Cardiac muscle cell (in vitro differentiated cells and primary cell): ENCODE measurements around the gene CUEDC1. TPM values are rescaled to one million over a fixed set of nuclear protein-coding genes. Genes with fewer than 3 reads are reported as not detected.

ENCODE experiments used
- DNase-seq, 2 donors: peaks; one replicate each; pipeline versions ENCODE4 v3.0.0 to v3.0.0-alpha.2; 2010 to 2017; ENCODE audit warnings: low read depth in 1 of 2, low spot score in 1 of 2
- H3K27ac ChIP-seq: fragments of 200-600 bp; sonication (generic); 2 replicates; pipeline ENCODE4 v1.5.1; 2016
- H3K27me3 ChIP-seq: fragments of 200-600 bp; sonication (generic); 2 replicates; pipeline ENCODE4 v1.6.0; 2016; ENCODE audit warnings: control low read depth
- H3K36me3 ChIP-seq: fragments of 200-600 bp; sonication (generic); 2 replicates; pipeline ENCODE4 v1.5.1; 2016; ENCODE audit warnings: control low read depth
- H3K4me1 ChIP-seq: fragments of 200-600 bp; sonication (generic); 2 replicates; pipeline ENCODE4 v1.8.1; 2017; ENCODE audit warnings: low read depth, mild to moderate bottlenecking, mixed run types
- H3K4me3 ChIP-seq: fragments of 200-600 bp; sonication (generic); 2 replicates; pipeline ENCODE4 v1.5.1; 2016; ENCODE audit warnings: mild to moderate bottlenecking
- H3K9me3 ChIP-seq: fragments of 200-600 bp; sonication (generic); 2 replicates; pipeline ENCODE4 v1.5.1; 2017; ENCODE audit warnings: low read depth, mild to moderate bottlenecking, control low read depth
- CTCF ChIP-seq: IDR thresholded peaks from 2 replicates; pipeline ENCODE4 v1.5.1; 2012; ENCODE audit warnings: low read depth, mild to moderate bottlenecking, low read length
- polyA plus RNA-seq: library from polyadenylated mRNA; unstranded; fragments of >200 nt; fragmentation: Nextera tagmentation; extraction: Ambion mirVana; gene quantifications from 2 replicates; pipeline ENCODE4 v1.2.1, GENCODE V29; 2016
- total RNA-seq: library from RNA; depleted of rRNA; stranded (reverse); fragments of >200 nt; gene quantifications from 2 replicates; pipeline ENCODE4 v1.2.3, GENCODE V29; 2016

Gene CUEDC1
- total and polyA plus RNA-seq, 2 experiments from 2014 or later, result 10.9 to 18.3 TPM

- DNase-seq, result peak; percentile 60 to 99
- Histone ChIP-seq H3K4me1 (peaks cover 37% of the 10 kb centered on the region), H3K36me3 (no peaks in the 10 kb centered on the region), H3K9me3 (no peaks in the 10 kb centered on the region), H3K4me3 (no peak overlapping the region), H3K27ac (peak overlapping the region; percentile 87), H3K27me3 (no peaks in the 10 kb centered on the region)
- TF ChIP-seq CTCF, result peak; percentile 73
These were observed 79.8 kb downstream of the CUEDC1 start for GRCh38 chr17:57875290-57876022.

- peak overlapping the region; percentile 3 for H3K4me3 ChIP-seq
- H3K4me1 ChIP-seq, result peaks cover 35% of the 10 kb centered on the region
- H3K27ac ChIP-seq, result peak overlapping the region; percentile 87
- H3K36me3 ChIP-seq, result no peaks in the 10 kb centered on the region
- peak; percentile 94 for DNase-seq
- no peaks in the 10 kb centered on the region for H3K9me3 ChIP-seq
- no peaks in the 10 kb centered on the region for H3K27me3 ChIP-seq
- TF ChIP-seq CTCF, result no peak
These were observed 80.5 kb downstream of the CUEDC1 start for GRCh38 chr17:57874434-57875289.

GRCh38 chr17:57874058-57874419, 81.2 kb downstream of the CUEDC1 start:
- Histone ChIP-seq H3K4me1 (peaks cover 31% of the 10 kb centered on the region), H3K27me3 (no peaks in the 10 kb centered on the region), H3K4me3 (peak overlapping the region; percentile 3), H3K36me3 (no peaks in the 10 kb centered on the region), H3K9me3 (no peaks in the 10 kb centered on the region), H3K27ac (peak overlapping the region; percentile 87)
- DNase-seq, result no peak
- no peak for TF ChIP-seq CTCF

GRCh38 chr17:57873261-57874057, 81.8 kb downstream of the CUEDC1 start:
- no peak for TF ChIP-seq CTCF
- Histone ChIP-seq H3K36me3 (no peaks in the 10 kb centered on the region), H3K9me3 (no peaks in the 10 kb centered on the region), H3K27ac (peak overlapping the region; percentile 87), H3K4me1 (peaks cover 31% of the 10 kb centered on the region), H3K4me3 (no peak overlapping the region), H3K27me3 (no peaks in the 10 kb centered on the region)
- DNase-seq, result no peak

- TF ChIP-seq CTCF, result no peak
- no peak overlapping the region for H3K4me3 ChIP-seq
- H3K27ac ChIP-seq, result no peak overlapping the region
- H3K36me3 ChIP-seq, result no peaks in the 10 kb centered on the region
- no peaks in the 10 kb centered on the region for H3K27me3 ChIP-seq
- no peaks in the 10 kb centered on the region for H3K9me3 ChIP-seq
- no peak for DNase-seq
- H3K4me1 ChIP-seq, result peaks cover 31% of the 10 kb centered on the region
These were observed 82.7 kb downstream of the CUEDC1 start for GRCh38 chr17:57872536-57872935.
